SK-N-SH treated with all-trans-retinoic acid at 6 μM for 48 hours (cell line): ENCODE measurements around the gene MCTP2.

Experiments
- ARNTL ChIP-seq: fragments of 450-650 bp; formaldehyde crosslinking; IDR thresholded peaks from 2 replicates; pipeline ENCODE4 v1.5.0; 2020; ENCODE audit warnings: low read depth, mild to moderate bottlenecking, moderate library complexity, borderline replicate concordance
- CSDC2 ChIP-seq: fragments of 250-450 bp; sonication (Bioruptor Pico); IDR thresholded peaks from 2 replicates; pipeline ENCODE4 v1.5.0; 2020; ENCODE audit warnings: mild to moderate bottlenecking, moderate library complexity
- OSR1 ChIP-seq: fragments of 250-450 bp; sonication (Bioruptor Pico); IDR thresholded peaks from 2 replicates; pipeline ENCODE4 v1.8.0; 2022; ENCODE audit warnings: moderate library complexity, mild to moderate bottlenecking, inconsistent platforms
- TSHZ2 ChIP-seq: fragments of 250-450 bp; sonication (Bioruptor Pico); IDR thresholded peaks from 2 replicates; pipeline ENCODE4 v1.5.0; 2020; ENCODE audit warnings: mild to moderate bottlenecking, moderate library complexity
- ZFP3 ChIP-seq: fragments of 250-450 bp; sonication (Bioruptor Pico); IDR thresholded peaks from 2 replicates; pipeline ENCODE4 v1.5.0; 2020; ENCODE audit warnings: mild to moderate bottlenecking, moderate library complexity
- ZFP30 ChIP-seq: fragments of 450-650 bp; formaldehyde crosslinking; IDR thresholded peaks from 2 replicates; pipeline ENCODE4 v1.5.0; 2022; ENCODE audit warnings: mild to moderate bottlenecking, moderate library complexity
- ZNF70 ChIP-seq: fragments of 450-650 bp; formaldehyde crosslinking; IDR thresholded peaks from 2 replicates; pipeline ENCODE4 v1.5.0; 2020; ENCODE audit warnings: mild to moderate bottlenecking, moderate library complexity
- ZNF8 ChIP-seq: fragments of 450-650 bp; formaldehyde crosslinking; IDR thresholded peaks from 2 replicates; pipeline ENCODE4 v1.5.0; 2020; ENCODE audit warnings: mild to moderate bottlenecking, moderate library complexity

- TF ChIP-seq ZFP3 (CRISPR knock-in tag) (no peak), ZFP30 (no peak), ZNF70 (CRISPR knock-in tag) (no peak), OSR1 (CRISPR knock-in tag) (no peak), CSDC2 (CRISPR knock-in tag) (no peak), ZNF8 (no peak), TSHZ2 (CRISPR knock-in tag) (no peak), ARNTL (CRISPR knock-in tag) (no peak)
These were observed 144.6 kb downstream of the MCTP2 start for GRCh38 chr15:94375997-94376396.
